Measurements from ENCODE around the gene RIBC1.
A peak's percentile ranks its signal among the peaks of the same experiment; 100 is the strongest.

Gene RIBC1

GRCh38 chrX:53422086-53422860 is 400 bp upstream of the RIBC1 start, which contains the start of gene SMC1A (continued):
- TF ChIP-seq ZNF654 (tag by site-specific recombination; IDR thresholded peaks at IDR 0.05; ENCODE audit: low read depth) (no peak), BCL6B (tag by site-specific recombination; IDR thresholded peaks at IDR 0.05) (no peak), ZNF302 (tag by site-specific recombination; IDR thresholded peaks at IDR 0.05; ENCODE audit: low read depth) (no peak), ZFP3 (tag by site-specific recombination; IDR thresholded peaks at IDR 0.05; ENCODE audit: low read depth) (peak; percentile 29; the same call in 1 of the 2 replicates), ZNF138 (tag by site-specific recombination; IDR thresholded peaks at IDR 0.05; ENCODE audit: borderline replicate concordance) (no peak), ZSCAN30 (tag by site-specific recombination; IDR thresholded peaks at IDR 0.05) (peak; percentile 96), ZNF121 (tag by site-specific recombination; IDR thresholded peaks at IDR 0.05) (peak; percentile 33; the same call in 1 of the 2 replicates), ZNF580 (tag by site-specific recombination; IDR thresholded peaks at IDR 0.05) (peak; percentile 96), ZFHX2 (tag by site-specific recombination; conservative IDR thresholded peaks at IDR 0.05) (peak; percentile 47), ZNF155 (tag by site-specific recombination; IDR thresholded peaks at IDR 0.05) (no peak), ATF2 (tag by site-specific recombination; IDR thresholded peaks at IDR 0.05; ENCODE audit: low read depth) (no peak), MEIS1 (CRISPR knock-in tag; IDR thresholded peaks at IDR 0.05; ENCODE audit: borderline replicate concordance) (0 out of 2 replicates have a peak, but pooled peaks have one; percentile 14), ZNF521 (tag by site-specific recombination; IDR thresholded peaks at IDR 0.05) (no peak), ZBTB49 (tag by site-specific recombination; IDR thresholded peaks at IDR 0.05; ENCODE audit: low read depth) (no peak), SETDB1 (IDR thresholded peaks at IDR 0.05; ENCODE audit: insufficient read length, low read length) (no peak), ZNF701 (tag by site-specific recombination; IDR thresholded peaks at IDR 0.05) (no peak), BCL11A (tag by site-specific recombination; IDR thresholded peaks at IDR 0.05; ENCODE audit: low read depth) (no peak), ZFP37 (tag by site-specific recombination; IDR thresholded peaks at IDR 0.05) (peak; percentile 97; the same call in 1 of the 2 replicates), ZNF114 (tag by site-specific recombination; IDR thresholded peaks at IDR 0.05) (no peak), KLF9 (tag by site-specific recombination; IDR thresholded peaks at IDR 0.05; ENCODE audit: low read depth) (peak; percentile 79), ZNF626 (tag by site-specific recombination; IDR thresholded peaks at IDR 0.05) (no peak), ZNF660 (tag by site-specific recombination; IDR thresholded peaks at IDR 0.05) (peak; percentile 91; the same call in 1 of the 2 replicates), ZNF23 (tag by site-specific recombination; IDR thresholded peaks at IDR 0.05; ENCODE audit: borderline replicate concordance) (no peak), ZBTB21 (tag by site-specific recombination; IDR thresholded peaks at IDR 0.05) (no peak; the same call in 1 of the 2 replicates), ZBTB26 (tag by site-specific recombination; optimal IDR thresholded peaks at IDR 0.05) (peak; percentile 82), ZSCAN16 (tag by site-specific recombination; IDR thresholded peaks at IDR 0.05) (peak; percentile 61; the same call in 1 of the 2 replicates), ZNF112 (tag by site-specific recombination; IDR thresholded peaks at IDR 0.05) (no peak), BCL11B (tag by site-specific recombination; IDR thresholded peaks at IDR 0.05; ENCODE audit: low read depth) (peak; percentile 30; the same call in 1 of the 2 replicates), ZNF184 (tag by site-specific recombination; IDR thresholded peaks at IDR 0.05) (no peak; the same call in none of the 2 replicates)
- TF ChIP-seq, protein P1, sequence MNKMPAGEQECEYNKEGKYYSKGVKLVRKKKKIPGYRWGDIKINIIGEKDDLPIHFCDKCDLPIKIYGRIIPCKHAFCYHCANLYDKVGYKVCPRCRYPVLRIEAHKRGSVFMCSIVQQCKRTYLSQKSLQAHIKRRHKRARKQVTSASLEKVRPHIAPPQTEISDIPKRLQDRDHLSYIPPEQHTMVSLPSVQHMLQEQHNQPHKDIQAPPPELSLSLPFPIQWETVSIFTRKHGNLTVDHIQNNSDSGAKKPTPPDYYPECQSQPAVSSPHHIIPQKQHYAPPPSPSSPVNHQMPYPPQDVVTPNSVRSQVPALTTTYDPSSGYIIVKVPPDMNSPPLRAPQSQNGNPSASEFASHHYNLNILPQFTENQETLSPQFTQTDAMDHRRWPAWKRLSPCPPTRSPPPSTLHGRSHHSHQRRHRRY (tag by site-specific recombination; IDR thresholded peaks at IDR 0.05): peak; percentile 84

Data from HEK293 (cell line).